Activated naive CD8-positive, alpha-beta T cell treated with anti-CD3 and anti-CD28 coated beads, Interleukin-2, amount 50 U/mL, for 16 hours (primary cell): ENCODE measurements around the gene AAGAB.
"Not testable (repeated sequence)": the region's sequence is repeated elsewhere in the genome, so short reads cannot be mapped to it uniquely, and the experiment has no call there.

Source experiments
- DNase-seq: peaks from one replicate; pipeline ENCODE4 v3.0.0-alpha.2; 2020; ENCODE audit warnings: low read depth, low spot score

Gene AAGAB

DNA sequence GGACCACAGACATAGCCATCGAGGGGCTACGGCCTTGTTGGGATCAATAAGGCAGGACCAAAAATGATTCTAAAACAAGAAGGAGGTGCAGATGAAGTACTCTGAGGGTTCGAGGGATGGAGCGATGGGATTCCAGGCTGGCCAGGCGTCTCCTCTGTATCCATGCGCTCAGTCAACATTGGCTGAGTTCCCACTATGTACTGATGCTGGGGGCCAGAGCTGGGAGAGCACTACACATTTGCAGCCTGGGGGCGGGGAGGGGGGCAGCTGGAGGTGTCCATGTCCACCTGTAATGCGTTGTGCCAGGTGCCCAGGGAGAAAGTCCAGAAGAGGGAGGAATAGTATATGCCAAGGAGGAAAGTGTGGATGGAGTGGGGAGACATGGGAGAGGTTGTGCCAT lies 81.5 kb downstream of the AAGAB start:
- DNase-seq: no peak

DNA sequence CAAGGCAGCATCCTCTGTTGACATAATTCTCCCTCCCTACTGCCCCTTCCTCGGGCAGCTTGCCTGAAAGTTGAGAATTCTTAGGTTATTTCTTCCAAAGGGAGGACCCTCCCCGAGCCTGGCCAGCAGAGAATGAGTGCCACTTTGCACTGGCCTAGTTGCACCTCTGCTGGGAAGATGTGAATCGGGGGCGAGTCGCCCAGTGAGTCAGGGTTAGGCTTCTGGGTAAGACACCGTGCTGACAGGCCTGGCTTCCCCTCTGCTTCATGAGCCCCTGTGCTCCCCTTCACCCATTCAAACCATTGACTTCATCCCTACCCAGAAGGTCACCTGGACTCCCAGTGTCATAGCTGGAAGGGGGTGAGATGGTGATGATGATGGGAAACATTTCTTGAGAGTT lies 82.3 kb downstream of the AAGAB start:
- no peak for DNase-seq

DNA sequence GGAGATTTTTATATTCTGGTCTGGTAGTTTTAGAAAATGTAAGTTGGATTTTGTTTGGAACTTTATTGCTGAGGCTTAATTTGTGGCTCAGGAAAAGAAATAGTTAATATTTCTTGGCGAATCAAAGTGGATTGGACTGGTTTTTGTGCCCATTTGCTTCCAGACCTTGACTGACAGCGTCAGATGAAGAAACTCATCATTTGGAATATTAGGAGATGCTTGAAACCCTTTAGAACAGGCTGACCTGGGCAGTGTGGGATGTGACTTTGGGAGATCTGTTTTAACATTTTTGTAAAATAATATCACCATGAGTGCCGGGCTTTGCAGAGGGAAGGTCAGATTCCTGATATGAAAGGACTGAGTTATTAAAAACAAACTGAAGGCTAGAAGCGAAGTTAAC lies 83.0 kb downstream of the AAGAB start:
- no peak for DNase-seq

DNA sequence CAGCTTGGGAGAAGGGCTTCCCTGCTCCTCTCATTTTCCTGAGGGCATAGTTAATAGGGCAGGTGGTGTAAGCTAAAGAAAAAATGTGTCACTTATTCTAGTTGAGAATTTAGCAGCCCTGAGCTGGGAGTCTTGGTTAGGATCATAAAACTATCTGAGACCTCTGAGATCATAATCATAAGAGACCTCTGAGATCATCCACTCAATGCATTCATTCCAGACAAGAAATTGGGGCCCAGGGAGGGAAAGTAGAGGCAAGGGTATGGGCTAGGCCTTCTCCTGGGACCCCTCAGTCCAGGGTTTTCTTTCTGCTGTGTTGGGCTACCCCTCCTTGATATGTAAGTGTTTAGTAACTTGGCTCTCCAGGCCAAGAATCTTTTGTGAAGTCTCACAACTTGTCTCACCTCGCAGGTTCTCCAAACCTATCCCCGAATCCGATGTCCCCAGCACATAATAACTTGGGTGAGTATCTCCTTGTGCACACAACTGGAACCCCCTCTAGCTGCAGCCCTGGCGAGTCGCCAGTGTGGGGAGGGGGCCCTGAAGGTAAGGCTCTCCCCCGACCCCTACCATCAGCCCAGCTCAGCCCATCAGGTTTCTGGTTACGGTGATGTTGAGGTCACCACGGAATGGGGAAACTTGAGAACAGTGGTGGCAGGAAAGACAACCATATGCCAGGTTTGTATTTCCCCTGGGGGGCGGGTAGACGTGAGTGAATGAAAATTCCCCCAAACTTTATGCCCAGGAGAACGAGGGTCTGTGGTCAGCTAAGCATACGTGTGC lies 84.1 kb downstream of the AAGAB start:
- DNase-seq: no peak

DNA sequence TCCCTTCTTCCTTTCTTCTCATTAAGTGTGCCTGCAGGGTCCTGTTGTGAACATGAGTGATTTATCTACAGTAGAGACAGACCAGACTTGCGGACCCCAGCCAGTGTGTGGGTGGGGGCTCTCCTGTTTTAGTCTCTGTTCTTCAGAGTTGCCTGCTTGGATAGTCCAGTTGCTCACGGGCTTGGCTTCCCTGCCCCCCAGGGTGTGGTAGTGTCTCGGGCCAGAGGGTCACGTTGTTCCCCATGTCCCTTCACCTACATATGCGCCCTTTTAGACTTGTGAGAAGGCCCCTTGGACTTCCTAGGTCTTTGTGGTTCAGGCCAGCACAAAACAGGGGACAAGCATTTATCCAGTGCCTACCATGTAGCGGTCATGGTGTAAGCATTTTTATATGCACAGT lies 85.8 kb downstream of the AAGAB start:
- DNase-seq: no peak

DNA sequence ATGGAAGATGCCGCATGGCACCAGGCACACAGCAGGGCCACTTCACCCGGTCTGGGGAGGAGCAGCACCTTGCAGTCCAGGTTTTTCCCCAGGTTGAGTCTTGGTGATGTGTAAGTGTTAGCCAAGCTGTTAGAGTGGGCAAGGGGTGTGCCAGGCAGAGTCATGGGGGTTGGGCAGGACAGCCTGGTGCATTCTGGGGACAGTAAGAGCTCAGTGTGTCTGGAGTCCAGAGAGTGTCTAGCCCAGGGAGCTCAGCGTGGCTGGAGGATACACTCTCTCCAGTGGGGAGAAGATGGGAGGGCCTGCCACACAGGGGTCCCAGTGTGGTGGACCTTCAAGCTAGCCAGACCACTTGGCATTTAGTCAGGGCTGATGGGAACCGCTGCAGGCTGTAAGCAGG lies 87.4 kb downstream of the AAGAB start:
- DNase-seq: no peak

DNA sequence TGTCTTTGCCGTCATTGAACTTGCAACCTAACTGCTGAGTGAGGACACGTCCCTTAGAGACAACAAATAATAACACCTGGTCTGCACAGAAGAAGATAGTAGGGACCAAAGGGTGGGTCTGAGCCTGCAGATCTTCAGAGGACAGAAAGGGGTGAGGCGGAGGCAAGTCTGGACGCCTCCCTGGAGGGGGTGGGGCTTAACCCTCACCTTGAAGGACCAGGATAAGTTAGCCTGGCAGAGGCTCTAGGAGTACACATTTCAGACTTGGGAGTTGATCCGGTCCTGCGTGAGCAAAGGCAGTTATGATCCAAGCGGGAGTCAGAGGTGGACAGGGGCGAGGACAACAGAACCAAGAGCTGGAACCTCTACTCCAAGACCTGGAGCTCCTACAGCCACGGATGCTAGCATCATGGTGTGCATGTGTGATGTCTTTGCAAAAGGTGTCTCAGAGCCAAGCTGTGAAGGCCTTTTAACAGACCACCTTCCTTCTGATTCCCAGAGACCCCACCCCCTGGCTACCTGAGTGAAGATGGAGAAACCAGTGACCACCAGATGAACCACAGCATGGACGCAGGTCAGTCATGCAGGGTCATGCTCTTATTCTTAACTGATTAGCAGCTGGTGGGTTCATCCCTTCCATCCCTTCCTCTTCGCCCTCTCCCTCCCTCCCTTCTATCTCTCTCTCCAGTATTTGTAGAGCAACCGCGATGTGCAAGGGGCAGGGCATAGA lies 88.0 kb downstream of the AAGAB start:
- no peak for DNase-seq

DNA sequence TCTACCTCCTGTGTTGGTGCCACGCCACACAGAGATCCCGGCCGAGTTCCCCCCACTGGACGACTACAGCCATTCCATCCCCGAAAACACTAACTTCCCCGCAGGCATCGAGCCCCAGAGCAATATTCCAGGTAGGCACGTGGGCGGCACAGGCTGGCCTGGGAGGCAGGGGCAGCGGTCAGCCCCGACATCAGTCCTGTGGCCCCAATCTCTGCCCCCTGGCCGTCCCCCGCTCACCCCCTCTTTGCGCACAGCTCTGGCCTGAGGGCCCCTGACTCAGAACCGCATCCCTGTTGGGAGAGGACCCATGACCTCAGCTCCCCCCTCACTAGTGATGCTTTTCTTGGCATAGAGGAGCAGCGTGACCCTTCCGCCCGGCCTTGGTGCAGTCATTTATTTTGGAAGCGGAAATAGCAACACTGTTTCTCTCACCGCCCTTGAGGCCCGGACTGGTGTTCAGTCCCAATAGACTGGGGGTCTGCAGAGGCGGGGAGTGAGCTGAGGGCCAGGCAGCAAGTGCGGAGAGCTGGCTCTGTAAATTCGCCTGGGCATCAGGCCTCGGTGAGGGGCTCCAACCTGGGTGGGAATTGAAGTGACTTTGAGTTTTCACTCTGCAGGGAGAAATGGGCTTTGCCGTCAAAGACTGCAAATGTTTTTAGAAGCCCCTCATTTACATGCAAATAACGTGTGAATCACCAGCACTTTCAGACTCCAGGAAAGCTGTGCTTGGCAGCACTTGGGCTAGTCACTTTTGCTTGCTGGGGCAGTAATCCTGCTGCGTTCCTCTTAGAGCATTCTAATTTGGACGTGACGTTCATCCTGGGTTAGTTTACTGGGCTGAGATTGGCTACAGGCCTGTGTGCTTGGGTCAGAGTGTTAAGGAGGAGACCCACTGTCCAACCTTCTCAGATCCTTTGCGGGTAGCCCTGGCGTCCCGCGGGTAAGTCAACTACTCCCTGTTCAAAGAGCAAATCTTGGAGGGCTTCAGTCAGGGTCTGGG lies 88.9 kb downstream of the AAGAB start:
- DNase-seq: no peak

DNA sequence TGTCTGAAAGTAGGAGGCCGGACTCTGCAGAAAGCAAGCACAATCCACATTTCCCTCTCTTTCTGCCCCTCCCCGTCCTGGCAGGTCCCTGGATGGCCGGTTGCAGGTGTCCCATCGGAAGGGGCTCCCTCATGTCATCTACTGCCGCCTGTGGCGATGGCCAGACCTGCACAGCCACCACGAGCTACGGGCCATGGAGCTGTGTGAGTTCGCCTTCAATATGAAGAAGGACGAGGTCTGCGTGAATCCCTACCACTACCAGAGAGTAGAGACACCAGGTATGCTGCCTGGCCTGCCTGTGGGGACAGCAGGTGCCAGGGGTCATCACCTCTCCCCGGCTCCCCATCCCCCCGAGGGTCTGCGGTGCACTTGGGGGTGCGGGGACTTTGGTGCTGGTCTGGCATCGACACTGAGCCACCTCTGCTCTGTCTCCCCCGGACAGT lies 89.6 kb downstream of the AAGAB start:
- no peak for DNase-seq

DNA sequence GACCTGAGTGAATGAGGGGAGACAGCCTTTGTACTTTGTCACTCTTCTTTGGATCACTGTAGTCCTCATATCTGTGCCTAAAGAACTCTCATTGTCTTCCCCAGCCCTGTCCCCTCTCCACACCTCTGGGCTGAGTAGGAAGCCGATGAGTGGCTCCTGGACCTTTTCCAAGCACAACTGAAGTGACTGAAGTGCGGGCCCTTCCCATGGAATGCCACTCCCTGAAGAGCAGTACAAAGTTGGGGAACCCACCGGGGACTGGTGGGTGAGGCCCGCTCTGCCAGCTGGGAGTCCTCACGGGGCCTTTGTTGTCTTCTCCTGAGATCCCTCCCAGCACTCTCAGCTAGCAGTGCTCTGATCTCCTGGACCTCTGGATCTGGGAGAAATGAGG lies 90.1 kb downstream of the AAGAB start:
- no peak for DNase-seq

DNA sequence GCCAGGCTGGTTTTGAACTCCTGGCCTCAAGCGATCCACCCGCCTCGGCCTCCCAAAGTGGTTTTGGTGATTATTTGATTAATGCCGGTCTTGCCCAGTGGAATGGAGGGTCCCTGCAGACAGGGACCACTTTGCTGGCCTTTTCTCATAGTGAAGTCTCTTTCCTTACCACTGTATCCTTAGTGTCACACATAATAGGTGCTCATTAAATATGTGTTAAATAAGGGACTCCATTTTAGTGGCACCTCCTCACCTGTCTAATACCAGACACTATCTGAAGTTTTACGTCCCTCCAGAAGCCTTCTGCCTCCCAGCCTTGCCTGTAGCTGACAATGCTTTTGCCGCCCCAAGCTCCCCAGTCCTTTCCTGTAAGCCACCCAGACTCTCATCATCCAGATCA lies 91.3 kb downstream of the AAGAB start:
- DNase-seq: no peak

DNA sequence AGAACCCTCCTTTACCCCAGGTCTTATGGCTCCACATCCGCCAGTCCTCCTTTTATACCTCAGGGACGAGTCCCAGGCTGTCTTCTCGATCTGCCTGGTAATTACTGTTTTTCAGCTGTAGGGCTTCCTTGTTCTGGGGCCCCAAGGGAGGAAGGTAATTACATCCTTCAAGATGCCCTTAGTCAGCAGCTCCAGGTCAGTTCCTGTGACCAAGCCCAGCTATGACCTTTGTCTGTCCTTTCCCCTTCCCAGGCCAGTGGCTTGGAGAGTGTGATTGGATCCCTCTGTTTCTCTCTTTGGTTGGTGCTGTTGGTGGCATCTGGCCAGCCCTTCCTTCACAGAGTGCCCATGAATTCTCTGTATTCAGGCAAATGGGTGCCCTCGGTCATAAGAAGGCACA lies 92.6 kb downstream of the AAGAB start:
- DNase-seq: no peak

DNA sequence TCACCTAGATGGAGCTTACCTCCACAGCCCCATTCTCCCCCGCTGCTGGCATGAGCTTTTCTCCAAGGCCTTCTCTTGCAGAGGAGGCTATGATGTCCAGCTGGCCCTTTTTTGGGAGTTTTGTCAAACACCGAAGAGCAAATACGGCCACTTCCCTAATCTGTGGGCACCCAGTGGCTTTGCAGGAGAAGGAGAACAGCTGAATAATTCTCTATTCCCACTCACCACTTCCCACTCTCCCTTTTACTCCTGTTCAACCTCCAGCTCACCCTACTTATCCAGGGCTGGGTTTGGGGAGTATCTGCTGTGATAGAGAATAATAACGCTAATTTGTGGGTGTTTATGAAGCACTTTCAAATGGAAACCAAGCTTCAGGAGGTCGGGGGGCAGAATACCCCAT lies 93.0 kb downstream of the AAGAB start:
- no peak for DNase-seq

DNA sequence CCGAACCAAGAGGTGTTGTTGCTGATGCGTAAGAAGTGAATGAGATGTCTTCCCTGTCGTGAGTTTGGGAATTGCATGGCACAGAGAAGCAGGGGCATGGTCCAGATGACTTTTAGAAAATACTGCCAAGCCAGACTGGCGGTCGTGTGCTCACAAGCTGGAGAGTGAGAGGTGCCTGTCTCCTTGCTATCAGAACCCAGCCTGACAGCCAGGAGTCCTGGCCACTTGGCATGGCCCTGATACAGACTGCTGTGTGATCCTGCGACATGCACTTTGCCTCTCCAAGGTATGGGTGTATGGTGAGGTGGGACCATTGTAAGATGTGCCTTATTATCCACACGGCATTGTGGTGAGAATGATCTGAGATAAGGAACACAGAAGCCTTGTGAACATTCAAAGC lies 96.1 kb downstream of the AAGAB start:
- DNase-seq: no peak

DNA sequence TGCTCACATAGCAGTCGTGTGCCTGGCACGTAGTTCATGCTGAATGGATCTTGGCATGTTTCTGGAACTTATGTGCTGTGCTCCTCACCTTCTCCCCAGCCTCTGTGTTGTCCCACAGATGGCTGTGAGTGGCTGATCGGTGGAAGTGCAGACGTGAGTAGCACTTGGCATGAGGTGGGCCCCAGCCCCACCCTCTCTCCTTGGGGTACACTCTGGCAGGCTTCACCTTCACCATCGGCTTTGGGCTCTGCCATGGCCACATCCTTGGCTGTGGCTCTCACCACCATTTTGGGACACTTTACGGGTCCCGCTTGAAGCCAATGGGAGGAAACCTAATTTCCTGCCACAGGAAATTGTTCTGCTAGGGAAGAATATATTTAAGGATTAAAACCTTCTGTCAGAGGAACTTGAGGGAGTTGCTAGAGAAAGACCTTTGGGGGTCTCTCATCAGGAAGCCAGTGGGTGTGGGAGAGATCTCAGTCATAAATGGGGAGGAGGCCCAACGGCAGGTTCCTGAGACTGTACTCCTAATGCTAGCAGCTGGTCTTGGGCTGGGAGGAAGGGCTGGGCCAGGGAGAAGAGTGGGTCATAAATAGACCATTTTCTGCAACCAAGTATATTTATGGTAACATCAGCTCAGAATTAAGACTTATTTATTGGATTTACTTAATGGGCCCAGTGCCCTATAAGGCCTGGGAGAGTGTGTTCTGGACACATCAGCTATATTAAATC lies 96.8 kb downstream of the AAGAB start:
- no peak for DNase-seq

DNA sequence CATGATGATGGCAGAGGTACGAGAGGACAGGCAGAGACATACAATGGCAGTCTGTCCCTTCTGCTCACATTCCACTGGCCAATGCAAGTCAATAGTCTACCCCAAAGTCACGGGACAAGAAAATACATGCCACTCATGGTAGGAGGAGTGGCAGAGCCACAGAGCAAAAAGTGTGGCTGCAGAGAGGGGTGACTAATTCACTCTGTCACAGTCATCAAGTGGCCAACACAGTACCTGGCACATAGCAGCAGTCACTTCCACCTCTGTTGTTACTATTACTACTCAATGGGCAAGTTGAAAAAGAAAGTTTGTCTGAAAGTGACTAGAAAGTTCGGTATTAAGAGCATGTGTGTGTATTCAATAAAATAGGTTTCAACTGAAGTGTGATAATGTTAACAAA lies 97.6 kb downstream of the AAGAB start:
- no peak for DNase-seq

DNA sequence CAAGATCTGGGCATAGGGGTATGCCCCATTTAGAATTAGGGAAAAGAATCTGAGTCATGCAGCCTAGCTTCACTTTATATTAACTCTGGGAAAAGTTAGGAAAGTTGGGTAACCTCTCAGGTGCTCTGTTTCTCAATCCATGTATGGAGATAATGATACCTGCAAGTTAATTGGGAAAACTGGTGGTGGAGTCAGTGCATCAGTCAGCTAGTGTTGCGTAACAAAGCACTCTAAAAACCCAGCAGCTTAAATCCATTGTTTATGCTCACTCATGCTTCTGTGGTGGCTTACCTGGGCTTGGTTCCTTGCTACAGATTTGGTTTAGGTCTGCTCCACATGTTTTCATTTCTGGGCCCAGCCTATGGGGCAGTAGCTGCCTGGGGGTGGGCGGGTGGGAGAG lies 98.0 kb downstream of the AAGAB start:
- DNase-seq: no peak

DNA sequence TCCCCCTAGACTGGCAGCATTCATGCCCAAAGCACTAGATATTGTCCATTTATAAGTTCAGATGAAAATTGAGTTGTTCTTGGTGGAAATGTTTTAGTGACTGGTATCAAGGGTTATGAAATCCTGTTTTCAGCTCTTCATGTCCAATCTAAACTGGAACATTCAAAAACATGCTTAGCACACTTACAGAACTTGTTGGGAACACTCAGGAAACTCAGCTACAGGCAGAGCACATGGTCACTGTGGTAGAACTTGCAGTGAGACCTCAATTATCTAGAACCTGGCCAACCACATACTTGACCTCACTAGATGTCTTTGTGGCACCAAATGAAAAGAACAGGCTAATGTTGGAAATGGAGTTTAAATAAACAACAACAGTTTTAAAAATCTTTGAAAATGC lies 100.2 kb downstream of the AAGAB start:
- no peak for DNase-seq

DNA sequence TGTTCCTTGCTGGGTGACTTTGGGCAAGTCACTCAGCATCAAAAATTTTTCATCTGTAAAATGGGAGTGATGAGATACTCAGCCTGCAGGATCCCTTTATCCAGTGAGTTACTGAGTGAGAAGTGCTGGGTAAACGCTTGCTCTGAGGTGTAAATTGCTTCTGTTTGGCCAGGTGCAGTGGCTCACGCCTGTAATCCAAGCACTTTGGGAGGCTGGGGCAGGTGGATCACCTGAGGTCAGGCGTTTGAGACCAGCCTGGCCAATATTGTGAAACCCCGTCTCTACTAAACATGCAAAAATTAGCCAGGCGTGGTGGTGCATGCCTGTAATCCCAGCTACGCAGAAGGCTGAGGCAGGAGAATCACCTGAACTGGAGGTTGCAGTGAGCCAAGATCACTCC lies 101.4 kb downstream of the AAGAB start:
- not testable (repeated sequence) for DNase-seq

DNA sequence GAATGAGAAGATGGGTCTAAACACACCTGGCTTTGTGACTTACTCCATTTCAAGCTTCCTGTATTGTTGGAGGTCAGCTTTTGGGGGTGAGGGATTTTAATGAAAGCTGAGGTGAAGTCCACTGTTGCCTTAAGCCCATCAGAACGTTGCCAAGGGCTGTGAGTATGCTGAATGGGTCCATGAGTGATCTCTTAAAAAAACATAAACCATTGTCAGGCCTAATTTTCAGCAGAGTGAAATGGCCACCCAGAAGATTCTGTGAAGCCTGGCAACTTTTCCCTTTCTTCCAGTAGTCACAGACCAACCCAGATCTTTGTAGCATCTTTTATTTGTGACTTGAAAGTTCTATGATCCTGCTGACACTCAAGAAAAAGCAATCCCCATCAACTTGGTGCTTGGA lies 102.0 kb downstream of the AAGAB start:
- no peak for DNase-seq
